GM12874 (cell line): Measurements from ENCODE around the gene NECTIN2.

ENCODE experiments used
- TF ChIP-seq, protein P1 (sequence below): IDR thresholded peaks from 2 replicates; pipeline ENCODE4 v1.5.1; 2011; ENCODE audit warnings: low read depth, mild to moderate bottlenecking, control low read depth, low read length, moderate library complexity; ENCODE audit not compliant: insufficient read depth

NECTIN2 gene

DNA sequence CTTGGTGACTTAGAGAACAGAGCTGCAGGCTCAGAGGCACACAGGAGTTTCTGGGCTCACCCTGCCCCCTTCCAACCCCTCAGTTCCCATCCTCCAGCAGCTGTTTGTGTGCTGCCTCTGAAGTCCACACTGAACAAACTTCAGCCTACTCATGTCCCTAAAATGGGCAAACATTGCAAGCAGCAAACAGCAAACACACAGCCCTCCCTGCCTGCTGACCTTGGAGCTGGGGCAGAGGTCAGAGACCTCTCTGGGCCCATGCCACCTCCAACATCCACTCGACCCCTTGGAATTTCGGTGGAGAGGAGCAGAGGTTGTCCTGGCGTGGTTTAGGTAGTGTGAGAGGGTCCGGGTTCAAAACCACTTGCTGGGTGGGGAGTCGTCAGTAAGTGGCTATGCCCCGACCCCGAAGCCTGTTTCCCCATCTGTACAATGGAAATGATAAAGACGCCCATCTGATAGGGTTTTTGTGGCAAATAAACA lies 78.2 kb downstream of the NECTIN2 start:
- TF ChIP-seq, protein P1, sequence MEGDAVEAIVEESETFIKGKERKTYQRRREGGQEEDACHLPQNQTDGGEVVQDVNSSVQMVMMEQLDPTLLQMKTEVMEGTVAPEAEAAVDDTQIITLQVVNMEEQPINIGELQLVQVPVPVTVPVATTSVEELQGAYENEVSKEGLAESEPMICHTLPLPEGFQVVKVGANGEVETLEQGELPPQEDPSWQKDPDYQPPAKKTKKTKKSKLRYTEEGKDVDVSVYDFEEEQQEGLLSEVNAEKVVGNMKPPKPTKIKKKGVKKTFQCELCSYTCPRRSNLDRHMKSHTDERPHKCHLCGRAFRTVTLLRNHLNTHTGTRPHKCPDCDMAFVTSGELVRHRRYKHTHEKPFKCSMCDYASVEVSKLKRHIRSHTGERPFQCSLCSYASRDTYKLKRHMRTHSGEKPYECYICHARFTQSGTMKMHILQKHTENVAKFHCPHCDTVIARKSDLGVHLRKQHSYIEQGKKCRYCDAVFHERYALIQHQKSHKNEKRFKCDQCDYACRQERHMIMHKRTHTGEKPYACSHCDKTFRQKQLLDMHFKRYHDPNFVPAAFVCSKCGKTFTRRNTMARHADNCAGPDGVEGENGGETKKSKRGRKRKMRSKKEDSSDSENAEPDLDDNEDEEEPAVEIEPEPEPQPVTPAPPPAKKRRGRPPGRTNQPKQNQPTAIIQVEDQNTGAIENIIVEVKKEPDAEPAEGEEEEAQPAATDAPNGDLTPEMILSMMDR: no peak

DNA sequence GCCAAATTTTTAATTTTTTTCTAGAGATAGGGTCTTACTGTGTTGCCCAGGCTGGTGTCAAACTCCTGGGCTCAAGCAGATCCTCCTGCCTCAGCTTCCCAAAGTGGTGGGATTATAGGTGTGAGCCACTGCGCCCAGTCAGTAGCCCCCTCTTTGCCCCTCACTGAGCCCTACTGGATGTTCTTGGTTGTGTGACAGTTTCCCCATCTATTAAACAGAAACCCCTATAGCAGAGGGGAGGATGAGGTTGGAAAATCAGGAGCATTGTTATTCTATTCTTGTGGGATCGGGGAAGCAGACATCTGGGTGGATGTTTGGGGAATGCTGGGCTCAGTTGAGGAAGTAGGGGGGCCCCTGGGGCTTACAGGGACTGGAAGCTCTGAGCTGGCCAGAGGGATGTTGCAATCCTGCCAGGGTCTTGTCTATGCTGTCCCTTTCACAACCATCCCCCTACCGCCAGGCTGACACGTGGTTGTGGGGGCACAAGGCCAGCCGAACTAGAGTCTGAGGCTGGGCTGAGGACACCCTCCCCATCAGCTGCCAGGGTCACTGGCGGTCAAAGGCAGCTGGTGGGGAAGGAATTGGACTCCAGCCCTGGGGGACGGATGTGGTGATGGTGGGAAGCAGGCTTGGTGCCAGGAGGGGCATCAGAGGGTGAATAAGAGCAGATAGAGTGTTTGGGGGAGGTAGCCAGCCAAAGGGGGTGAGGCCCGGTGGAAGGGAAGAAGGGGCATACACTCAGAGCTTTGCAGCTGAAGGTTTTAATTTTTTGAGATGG lies 79.2 kb downstream of the NECTIN2 start:
- TF ChIP-seq, protein P1: no peak

DNA sequence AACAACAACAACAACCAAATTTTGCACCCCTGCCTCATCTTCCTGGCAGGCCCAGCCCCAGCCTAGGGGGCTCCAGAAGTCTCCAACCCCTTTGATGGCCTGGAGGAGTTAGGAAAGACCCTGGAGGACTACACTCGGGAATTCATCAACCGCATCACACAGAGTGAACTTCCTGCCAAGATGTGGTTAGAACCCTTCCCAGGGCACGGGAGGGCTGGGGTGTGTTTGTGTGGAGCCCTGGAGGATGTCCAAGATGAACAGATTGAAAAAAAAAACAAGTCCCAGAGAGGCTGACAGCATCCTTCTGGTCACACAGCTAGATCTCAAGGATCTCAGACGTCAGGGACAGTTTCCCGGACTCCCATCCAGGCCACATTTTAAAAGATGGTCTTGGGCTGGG lies 81.6 kb downstream of the NECTIN2 start:
- TF ChIP-seq, protein P1: no peak

DNA sequence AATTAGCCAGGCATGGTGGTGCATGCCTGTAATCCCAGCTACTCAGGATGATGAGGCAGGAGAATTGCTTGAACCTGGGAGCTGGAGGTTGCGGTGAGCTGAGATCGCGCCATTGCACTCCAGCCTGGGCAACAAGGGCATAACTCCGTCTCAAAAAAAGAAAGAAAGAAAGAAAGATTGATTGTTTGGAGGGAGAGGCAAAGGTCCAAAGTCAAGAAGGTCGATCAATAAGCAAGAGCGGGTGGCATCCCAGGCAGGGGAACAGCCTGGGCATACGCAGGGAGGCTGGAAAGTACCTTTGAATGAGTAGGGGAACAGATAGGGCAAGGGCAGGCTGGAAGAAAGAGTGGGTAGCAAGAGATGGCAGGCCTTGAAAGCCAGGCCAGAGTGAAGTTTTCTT lies 84.0 kb downstream of the NECTIN2 start:
- TF ChIP-seq, protein P1: no peak

GRCh38 chr19:44931541-44931940 lies 85.4 kb downstream of the NECTIN2 start:
- TF ChIP-seq, protein P1: no peak
